HG02610 (cell line): ENCODE data around the gene USP3.
"Not testable (repeated sequence)": the region's sequence is repeated elsewhere in the genome, so short reads cannot be mapped to it uniquely, and the experiment has no call there.

Experiments
- ATAC-seq: cut with Tn5 transposase; IDR thresholded peaks from one replicate; pipeline ENCODE4 v1.9.1; 2021; ENCODE audit warnings: mild to moderate bottlenecking, moderate library complexity; ENCODE audit not compliant: unreplicated experiment

USP3 gene

GRCh38 chr15:63509955-63510940 is 5.9 kb downstream of the USP3 start:
- peak; percentile 35 for ATAC-seq

GRCh38 chr15:63512148-63512547 is 7.8 kb downstream of the USP3 start:
- no peak for ATAC-seq

GRCh38 chr15:63513271-63513670 is 8.9 kb downstream of the USP3 start:
- ATAC-seq: no peak

- no peak for ATAC-seq
These were observed 9.3 kb downstream of the USP3 start for GRCh38 chr15:63513728-63514127.

GRCh38 chr15:63514531-63514943 is 10.1 kb downstream of the USP3 start:
- ATAC-seq: no peak

GRCh38 chr15:63517202-63517601 is 12.8 kb downstream of the USP3 start:
- no peak for ATAC-seq

- ATAC-seq: no peak
These were observed 13.2 kb downstream of the USP3 start for GRCh38 chr15:63517628-63518027.

- ATAC-seq: no peak
These were observed 14.6 kb downstream of the USP3 start for GRCh38 chr15:63519041-63519440.

GRCh38 chr15:63519548-63520178 is 15.3 kb downstream of the USP3 start:
- no peak for ATAC-seq

GRCh38 chr15:63520462-63520861 is 16.1 kb downstream of the USP3 start:
- not testable (repeated sequence) for ATAC-seq

GRCh38 chr15:63522225-63522578 is 17.8 kb downstream of the USP3 start:
- ATAC-seq: no peak

GRCh38 chr15:63523306-63523990 is 19.1 kb downstream of the USP3 start:
- no peak for ATAC-seq

GRCh38 chr15:63524316-63525015 is 20.1 kb downstream of the USP3 start:
- ATAC-seq: no peak

GRCh38 chr15:63526401-63526800 is 22.0 kb downstream of the USP3 start:
- no peak for ATAC-seq

- no peak for ATAC-seq
These were observed 23.8 kb downstream of the USP3 start for GRCh38 chr15:63528138-63528659.

GRCh38 chr15:63530235-63530634 is 25.8 kb downstream of the USP3 start:
- no peak for ATAC-seq

- peak; percentile 73 for ATAC-seq
These were observed 26.4 kb downstream of the USP3 start for GRCh38 chr15:63530752-63531299.

- no peak for ATAC-seq
These were observed 27.2 kb downstream of the USP3 start for GRCh38 chr15:63531586-63531985.

GRCh38 chr15:63532307-63532744 is 27.9 kb downstream of the USP3 start:
- no peak for ATAC-seq

- not testable (repeated sequence) for ATAC-seq
These were observed 30.5 kb downstream of the USP3 start for GRCh38 chr15:63534888-63535287.
